Measurements from ENCODE around the gene PPIL1.

DNA sequence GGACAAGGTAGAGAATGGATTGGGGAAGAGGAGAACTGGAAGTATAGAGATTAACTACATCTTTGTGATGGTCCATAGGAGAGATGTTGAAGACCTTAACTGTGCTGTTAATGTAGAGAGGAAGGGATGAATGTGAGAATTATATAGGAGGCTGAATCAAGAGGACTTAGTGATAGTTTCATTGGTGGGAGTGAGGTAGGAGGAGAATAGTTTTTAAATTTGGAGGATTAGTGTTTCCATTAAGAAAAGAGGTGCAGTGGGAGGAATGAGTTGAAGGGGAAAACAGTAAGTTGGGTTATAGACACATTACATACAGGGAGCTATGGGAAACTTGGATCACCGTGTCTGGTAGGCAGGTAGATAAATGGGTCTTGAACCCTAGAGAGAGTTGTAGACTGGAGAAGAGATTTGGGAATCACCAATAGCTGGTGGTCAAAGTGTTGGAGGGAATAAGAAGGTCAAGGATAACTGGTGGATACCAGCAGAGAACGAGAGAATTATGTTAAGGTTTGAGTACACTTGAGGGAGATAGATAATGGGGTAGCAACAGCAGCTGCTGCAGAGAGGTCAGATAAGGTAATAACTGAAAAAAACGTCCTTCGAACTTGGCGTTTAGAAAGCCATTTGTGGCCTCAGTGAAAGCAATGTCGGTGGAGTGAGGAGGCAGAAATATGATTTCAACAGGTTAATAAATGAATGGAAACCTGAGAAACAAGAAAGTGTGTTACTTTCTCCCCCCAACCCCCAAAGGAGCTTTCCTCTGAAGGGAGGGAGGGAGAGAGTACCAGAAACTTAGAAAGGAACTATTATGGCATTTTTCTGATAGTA lies 14.3 kb upstream of the PPIL1 start:
- TF ChIP-seq POLR2A (IDR thresholded peaks at IDR 0.05; ENCODE audit: low read depth, low read length) (no peak), MXI1 (IDR thresholded peaks at IDR 0.05; ENCODE audit: borderline replicate concordance, low read depth, low read length) (no peak), RAD21 (IDR thresholded peaks at IDR 0.05; ENCODE audit: low read length) (no peak), CEBPB (IDR thresholded peaks at IDR 0.05; ENCODE audit: low read depth, low read length) (no peak)
- TF ChIP-seq, protein P1, sequence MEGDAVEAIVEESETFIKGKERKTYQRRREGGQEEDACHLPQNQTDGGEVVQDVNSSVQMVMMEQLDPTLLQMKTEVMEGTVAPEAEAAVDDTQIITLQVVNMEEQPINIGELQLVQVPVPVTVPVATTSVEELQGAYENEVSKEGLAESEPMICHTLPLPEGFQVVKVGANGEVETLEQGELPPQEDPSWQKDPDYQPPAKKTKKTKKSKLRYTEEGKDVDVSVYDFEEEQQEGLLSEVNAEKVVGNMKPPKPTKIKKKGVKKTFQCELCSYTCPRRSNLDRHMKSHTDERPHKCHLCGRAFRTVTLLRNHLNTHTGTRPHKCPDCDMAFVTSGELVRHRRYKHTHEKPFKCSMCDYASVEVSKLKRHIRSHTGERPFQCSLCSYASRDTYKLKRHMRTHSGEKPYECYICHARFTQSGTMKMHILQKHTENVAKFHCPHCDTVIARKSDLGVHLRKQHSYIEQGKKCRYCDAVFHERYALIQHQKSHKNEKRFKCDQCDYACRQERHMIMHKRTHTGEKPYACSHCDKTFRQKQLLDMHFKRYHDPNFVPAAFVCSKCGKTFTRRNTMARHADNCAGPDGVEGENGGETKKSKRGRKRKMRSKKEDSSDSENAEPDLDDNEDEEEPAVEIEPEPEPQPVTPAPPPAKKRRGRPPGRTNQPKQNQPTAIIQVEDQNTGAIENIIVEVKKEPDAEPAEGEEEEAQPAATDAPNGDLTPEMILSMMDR (conservative IDR thresholded peaks at IDR 0.05; ENCODE audit: low read depth, low read length), result no peak
- TF ChIP-seq, protein P2, sequence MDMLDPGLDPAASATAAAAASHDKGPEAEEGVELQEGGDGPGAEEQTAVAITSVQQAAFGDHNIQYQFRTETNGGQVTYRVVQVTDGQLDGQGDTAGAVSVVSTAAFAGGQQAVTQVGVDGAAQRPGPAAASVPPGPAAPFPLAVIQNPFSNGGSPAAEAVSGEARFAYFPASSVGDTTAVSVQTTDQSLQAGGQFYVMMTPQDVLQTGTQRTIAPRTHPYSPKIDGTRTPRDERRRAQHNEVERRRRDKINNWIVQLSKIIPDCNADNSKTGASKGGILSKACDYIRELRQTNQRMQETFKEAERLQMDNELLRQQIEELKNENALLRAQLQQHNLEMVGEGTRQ (IDR thresholded peaks at IDR 0.05; ENCODE audit: low read depth, low read length), result no peak

Data from IMR-90 (cell line).